SW480 (cell line): ENCODE results near the gene MAP7.

Experiments
- DNase-seq: peaks from one replicate; pipeline ENCODE4 v3.0.0-alpha.2; 2016; ENCODE audit warnings: low spot score

The MAP7 gene

DNA sequence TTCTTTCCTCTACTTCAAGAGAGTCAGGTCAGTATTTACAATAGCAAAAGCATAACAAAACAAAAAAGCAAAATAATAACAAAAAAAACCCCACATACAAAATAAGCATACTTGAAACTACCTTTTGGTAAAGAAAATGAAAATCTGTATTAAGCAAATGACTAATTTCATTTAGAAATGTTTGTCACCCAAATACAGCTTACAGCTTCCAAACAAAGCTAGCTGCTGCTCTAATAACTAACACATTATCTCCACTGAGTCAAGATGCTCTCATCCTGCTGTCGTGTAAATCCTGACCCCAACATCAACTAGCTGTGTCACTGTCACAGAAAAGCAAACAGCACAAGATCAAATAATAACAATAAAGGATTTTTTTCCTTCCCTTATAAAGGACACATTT lies 21.7 kb downstream of the MAP7 start:
- no peak for DNase-seq

- DNase-seq = no peak
These were observed 22.4 kb downstream of the MAP7 start for GRCh38 chr6:136527831-136528230.

- no peak for DNase-seq
These were observed 23.3 kb downstream of the MAP7 start for GRCh38 chr6:136526937-136527336.

DNA sequence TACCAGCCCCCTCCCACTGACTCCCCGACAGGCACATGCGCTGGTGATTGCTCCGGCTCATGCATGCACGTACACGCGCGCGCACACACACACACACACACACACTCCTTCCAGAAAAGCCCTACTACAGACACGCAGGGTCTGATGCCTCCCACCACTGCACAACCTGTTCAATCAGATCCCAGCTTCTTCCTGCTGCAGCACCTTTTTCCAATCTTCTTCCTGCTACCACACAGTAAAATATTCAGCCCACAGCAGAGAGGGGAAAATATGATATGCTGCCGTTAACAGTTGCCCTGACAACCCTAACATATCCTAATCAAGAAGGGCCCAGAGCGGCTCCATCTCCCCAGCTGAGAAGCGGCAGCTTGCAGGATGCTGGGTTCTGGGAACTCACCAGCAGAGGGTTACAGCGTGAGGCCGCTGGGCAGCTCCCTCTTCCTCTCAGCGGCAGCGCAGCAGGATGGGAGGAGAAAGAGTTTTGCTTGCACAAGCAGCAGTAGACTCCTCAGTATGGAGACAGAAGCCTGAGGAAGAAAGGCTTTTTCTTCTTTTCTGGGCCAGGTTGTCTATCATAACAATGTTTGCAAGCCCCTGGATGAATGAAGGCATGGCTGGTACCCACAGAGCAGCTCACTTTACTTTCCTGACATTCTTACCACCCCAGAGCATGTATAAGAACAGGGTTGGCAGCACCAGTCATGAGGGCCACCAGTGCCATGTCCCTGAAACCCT lies 23.9 kb downstream of the MAP7 start:
- DNase-seq = no peak

DNA sequence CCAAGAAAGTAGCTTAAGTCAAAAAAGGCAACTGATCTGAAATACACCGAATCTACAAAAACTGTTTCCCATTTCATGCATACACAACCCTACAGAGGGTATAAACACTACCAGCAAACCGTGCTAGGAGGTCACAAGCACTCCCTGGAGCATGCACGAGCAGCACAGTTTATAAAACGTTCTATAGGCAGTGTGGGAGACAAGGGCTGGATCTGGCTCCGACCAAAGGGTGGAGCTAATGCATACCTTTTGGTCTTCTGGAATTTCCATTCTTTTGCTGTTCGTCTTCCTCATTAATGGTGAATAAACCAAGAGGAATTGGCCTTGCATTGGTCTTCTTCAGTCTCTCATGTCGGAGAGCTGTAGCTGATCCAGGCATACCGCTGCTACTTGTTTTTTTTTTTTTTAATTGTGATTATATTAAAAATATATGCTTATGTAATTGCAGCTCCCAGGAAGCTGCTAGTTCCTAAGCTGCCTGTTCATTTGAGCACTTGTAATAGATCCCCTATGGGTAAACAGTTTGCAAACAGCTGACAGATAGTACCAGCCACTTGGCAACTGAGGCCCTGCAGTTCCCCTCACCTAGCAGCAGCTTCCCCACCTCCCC lies 24.5 kb downstream of the MAP7 start:
- peak; percentile 30 for DNase-seq

DNA sequence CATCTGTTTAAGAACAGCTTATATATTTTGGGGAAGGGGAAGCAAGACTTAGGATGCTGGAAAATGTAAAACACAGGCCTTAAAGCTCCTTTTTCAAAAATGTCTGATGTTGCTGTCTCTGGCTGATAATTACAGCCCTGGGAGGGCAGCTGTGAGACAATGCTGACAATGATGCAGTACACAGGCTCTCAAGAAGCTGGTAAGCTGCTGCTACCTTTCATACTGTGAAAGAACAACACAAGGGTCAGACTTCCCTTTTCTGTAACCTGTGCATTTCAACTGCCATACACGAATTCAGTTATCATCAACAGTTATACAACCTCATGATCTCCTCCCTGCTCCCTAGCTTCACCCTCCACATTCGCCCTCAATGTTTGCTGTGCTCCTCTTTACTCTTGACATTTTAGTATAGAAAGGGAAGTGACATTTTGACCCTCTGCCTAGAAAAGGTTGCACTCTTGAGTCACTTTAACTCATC lies 25.2 kb downstream of the MAP7 start:
- no peak for DNase-seq

DNA sequence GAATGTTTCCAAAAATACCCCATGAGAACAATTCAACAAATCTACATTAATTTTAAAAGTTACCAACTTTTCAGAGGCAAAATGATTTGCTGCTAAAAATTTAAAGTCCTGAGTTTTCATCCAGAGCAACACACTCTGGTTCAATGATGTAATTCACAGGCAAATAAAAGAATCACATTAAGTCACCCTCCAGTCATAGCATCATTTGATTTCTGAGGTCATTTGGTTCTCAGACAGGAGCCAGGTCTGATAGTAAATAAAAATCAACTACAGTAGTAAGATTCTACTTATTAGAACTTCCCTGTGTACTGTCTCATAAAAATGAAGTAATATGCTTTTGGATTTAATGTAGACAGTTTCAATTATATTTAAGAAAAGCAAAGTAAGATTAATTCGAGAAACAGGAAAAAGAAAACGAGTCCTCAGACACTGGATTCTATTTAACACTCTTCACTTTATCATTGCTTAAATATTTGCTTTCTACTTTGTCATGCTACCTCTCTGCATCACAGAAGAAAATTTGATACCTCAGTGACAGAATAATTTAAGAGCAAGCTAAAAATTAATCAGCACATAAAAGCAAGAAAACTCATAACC lies 25.8 kb downstream of the MAP7 start:
- no peak for DNase-seq

- no peak for DNase-seq
These were observed 27.0 kb downstream of the MAP7 start for GRCh38 chr6:136523196-136523595.

DNA sequence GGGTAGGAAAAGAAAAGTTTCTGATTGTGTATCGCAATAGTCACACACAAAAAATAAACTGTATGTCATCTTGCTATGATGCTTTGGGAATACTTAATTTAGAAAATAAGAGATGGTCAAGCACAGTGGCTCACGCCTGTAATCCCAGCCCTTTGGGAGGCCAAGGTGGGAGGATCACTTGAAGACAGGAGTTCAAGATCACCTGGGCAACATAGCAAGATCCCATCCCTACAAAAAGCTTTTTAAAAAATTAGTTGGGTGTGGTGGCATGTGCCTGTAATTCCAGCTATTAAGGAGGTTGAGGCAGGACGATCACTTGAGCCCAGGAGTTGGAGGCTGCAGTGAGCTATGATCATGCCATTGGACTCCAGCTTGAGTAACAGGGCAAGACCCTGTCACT lies 27.6 kb downstream of the MAP7 start:
- DNase-seq = no peak

DNA sequence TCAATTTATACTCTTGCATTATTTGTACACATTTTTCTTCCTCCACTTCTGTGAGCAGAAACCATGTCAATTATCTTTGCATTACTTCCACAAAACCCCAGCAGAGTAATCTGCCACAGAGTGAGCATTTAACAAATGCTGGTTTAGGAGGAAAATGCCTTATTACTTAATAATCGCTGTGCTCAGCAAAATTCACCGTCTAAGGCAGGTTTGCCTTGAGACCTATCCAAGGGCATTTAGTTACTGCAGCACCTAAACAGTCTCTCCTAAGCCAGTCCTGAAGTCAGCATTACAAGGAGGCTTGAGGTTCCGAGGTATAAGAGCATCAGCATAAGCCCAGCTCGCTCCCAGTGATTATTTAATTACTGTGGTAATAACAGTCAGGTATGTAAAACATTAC lies 28.3 kb downstream of the MAP7 start:
- DNase-seq = no peak

DNA sequence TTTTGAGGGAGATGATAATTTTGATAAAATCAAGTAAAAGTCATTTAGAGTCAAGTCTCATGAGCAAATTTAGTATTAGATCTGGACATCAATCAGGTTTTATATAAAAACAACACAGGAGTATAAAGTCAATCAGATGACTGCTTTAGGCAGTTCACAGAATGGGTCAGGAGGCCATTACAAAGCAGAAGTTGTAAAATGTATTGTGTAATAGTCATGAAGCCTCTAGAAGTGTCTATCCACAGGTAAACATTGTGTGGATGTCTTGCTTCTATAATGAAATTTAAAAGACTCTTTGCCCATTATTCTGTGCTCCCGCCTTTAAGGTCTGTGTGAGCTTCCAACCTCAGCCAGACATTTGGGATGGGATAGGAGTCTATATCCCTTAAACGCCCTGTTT lies 28.8 kb downstream of the MAP7 start:
- no peak for DNase-seq

DNA sequence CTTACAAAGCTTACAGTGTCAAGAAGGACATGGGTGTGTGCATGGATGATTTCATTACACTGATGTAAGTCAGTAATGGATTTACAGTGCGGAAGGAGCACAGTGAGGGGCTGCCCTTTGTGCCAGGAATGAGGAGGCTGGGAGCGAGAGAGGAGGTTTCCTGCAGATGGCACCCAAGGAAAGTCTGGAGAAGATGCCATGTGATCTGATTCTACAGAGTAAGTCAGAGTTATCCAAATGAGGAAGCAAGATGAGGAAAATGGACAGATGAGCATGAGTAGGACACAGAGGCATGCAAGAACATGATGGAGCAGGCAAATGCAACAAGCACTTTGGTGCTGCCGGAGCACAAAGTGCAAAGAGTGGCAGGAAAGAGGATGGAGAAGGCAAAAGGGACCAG lies 29.7 kb downstream of the MAP7 start:
- no peak for DNase-seq

DNA sequence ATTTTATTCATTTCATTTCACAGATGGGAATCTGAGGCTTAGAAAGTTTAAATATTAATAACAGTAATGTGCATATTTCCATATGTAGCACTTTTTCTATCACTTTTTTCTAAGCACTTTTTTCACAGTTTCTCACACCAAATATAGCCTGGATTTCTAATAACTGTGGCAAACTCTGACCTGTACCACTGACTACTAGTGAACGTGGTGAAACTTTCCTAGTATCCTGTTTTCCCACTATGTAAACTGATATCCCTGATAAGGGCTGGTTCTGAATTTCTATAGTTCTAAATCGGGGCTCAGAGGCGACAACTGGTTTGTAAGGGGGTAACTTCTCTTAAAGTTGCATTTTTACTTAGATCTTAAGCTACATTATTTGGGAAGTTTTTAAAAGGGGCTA lies 32.6 kb downstream of the MAP7 start:
- DNase-seq = no peak

- no peak for DNase-seq
These were observed 33.2 kb downstream of the MAP7 start for GRCh38 chr6:136517002-136517401.

- DNase-seq = no peak
These were observed 35.6 kb downstream of the MAP7 start for GRCh38 chr6:136514591-136514990.

- DNase-seq = no peak
These were observed 38.3 kb downstream of the MAP7 start for GRCh38 chr6:136511926-136512325.

DNA sequence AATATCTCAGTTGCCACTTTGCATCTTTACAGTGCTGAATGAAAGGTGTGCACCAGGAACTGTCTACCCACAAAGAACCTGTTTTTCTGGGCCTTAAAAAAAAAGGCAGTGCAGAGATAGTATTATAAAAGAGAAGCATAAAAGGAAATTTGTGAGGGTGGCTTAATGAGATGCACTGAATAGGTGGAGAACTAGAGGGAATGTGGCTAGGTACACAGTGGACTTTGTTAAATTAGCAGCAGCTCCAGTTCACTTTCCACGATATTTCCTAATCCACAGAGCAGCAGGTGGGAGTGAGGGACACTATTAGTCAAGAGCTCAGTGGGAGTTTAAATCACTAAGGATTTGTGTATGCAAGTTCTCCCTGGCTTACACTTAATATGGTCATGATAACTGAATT lies 38.8 kb downstream of the MAP7 start:
- DNase-seq = no peak

DNA sequence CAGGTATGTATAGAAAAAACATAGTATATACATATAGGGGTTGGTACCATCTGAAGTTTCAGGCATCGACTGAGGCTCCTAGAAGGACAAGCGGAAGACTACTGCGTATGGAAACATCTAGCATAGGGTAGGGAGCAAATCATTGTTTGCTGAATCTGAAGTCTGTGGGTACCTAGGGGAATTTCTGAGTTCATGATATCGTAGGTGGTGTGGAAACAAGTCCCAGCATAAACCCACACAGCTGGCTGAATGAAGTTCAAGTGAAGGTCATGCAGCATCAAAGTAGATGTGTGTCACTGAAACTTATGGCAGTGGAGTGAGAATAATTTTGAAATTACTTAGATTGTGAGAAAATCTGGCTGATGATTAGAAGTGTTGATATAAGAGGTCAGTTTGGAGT lies 39.4 kb downstream of the MAP7 start:
- DNase-seq = no peak

DNA sequence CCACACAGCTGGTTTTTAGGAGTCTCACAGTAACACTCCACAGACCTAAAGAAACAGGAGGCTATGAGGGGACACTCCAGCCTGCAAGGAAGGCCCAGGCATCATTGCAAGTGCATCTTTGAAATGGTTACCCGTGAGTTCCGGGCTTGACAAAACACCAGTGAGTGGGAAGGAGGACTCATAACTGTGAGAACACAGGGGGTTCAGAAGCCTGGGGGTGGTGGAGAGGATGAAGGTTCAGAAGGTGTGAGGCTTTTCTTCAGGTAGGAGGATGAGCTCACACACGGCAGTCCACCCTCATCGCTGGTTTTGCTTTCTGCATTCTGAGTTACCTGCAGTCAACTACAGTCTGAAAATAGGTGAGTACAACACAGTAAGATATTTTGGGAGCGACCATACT lies 39.9 kb downstream of the MAP7 start:
- DNase-seq = no peak

DNA sequence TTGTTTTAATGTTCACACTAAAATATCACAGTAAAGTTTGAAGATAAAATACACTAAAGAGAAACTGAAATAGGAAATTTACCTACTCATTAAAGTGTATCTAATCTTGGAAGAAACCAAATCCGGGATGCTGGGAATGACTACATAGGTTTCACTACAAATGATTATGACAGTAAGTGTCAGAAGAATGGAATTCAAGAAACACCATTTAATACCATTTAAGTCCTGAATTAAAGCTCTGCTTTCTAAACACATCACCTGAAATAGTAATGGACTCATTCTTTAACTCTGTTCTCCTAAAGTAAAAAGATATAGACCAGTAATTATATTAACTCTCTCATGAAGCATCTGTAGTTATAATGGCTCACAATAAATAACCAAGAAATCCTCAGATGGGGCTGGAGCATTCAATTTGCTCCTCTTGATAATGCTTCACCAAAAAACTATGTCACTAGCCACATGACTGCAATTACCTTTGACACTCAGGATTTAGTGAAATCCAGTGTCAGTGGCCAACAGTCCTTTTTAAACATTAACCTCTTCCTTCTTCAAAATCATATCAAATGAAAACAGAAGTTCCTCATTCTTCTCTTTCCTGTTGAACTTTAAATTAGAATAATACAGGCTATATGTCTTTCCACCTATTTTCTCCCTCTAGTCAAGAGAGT lies 41.4 kb downstream of the MAP7 start:
- no peak for DNase-seq

DNA sequence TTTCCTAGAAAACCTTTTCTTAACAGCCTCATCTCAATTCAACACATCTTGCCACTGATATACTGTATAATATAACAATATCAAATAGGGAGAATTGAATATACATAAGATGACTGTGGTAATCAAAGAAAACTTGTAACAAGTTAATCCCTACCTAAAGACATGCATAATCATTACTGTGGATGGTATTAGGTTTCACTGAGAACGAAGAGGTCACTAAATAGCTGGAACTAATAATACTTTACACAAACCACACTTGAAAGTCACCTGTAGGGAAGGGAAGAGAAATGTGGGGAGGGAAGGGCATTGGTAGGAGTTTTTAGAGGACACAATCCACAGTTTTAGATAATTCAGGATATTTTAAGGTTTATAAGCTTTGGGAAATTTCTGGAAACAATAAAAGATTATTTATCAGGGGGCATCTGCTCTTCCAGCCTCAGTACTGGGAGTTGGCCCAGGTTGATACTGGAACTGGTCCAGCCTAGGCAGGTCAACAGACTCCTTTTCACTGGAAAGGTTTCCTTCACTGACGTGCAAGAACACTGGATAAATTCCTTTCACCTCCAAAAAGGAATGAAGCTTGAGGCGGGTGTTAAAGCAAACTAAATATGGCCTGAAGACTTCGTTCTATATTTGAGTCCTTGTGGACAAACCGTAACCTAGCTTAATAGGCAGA lies 44.0 kb downstream of the MAP7 start:
- no peak for DNase-seq

DNA sequence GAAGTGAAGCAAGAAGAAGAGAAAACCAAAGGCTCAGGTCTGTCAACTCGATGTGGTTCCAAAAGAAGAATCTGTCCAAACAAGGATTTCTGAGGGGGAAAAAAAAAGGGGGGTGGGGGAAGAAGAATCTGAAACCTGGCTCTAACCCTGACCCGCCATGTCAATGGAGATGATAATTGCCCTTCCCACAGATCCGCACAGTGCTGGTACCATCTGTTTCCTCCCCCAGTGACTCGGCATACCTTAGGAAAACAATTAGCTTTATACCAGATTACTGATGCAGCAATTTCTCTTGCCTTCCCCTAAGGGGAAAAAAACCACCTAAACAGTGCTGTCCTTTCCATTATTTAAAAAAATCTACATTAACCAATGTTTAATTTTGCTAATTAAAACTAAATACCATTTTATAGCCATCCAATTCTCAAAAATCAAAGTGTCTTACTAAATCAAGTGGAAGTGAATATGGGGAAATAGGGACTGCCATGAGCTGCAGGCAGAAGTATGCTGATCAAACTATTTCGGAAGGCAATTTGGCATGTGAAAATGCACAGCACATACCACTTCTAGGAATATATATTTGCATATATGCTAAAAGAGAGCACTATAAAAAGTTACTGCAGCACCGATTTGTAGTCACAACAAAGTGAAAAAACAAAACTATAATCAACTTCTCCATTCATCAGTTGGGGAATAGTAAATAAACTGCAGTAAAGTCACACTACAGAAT lies 46.8 kb downstream of the MAP7 start:
- no peak for DNase-seq
